ENCODE results near the gene PHOSPHO2. TPM values are rescaled to one million over a fixed set of nuclear protein-coding genes. Genes with fewer than 3 reads are reported as not detected.
"Not testable (repeated sequence)": the region's sequence is repeated elsewhere in the genome, so short reads cannot be mapped to it uniquely, and the experiment has no call there.

Gene PHOSPHO2
- total and polyA plus RNA-seq, 2 experiments from 2014 or later: 8.3 to 8.7 TPM

- TF ChIP-seq ZNF462 (CRISPR knock-in tag; IDR thresholded peaks at IDR 0.05): no peak
Observed at GRCh38 chr2:169683425-169684134, 10.7 kb upstream of the PHOSPHO2 start (continued).

- H3K9me3 Mint-ChIP-seq: peaks cover 12% of the 10 kb centered on the region
- no peak overlapping the region for H3K27ac Mint-ChIP-seq
- peaks cover 10% of the 10 kb centered on the region for H3K4me1 Mint-ChIP-seq
- no peak overlapping the region for H3K4me3 ChIP-seq
- H3F3A ChIP-seq (replicated peaks; ENCODE audit: low read depth): no peaks in the 10 kb centered on the region
- no peaks in the 10 kb centered on the region for H3K79me2 ChIP-seq (replicated peaks; ENCODE audit: insufficient read depth)
- H2AFZ ChIP-seq: no peak overlapping the region
- H3K4me2 ChIP-seq: no peak overlapping the region
- H3K27me3 Mint-ChIP-seq (ENCODE audit: insufficient read depth, low read depth, poor library complexity): no peaks in the 10 kb centered on the region
- no peak for DNase-seq (ENCODE audit: low spot score)
- no peaks in the 10 kb centered on the region for H3K9me2 ChIP-seq (ENCODE audit: insufficient read depth)
- H3K36me3 Mint-ChIP-seq (ENCODE audit: low read depth): peaks cover 17% of the 10 kb centered on the region
- no peak overlapping the region for H3K27ac ChIP-seq (ENCODE audit: low read depth)
- no peaks in the 10 kb centered on the region for H4K20me1 ChIP-seq (replicated peaks; ENCODE audit: insufficient read depth)
- no peak for TF ChIP-seq ZNF331 (CRISPR knock-in tag; IDR thresholded peaks at IDR 0.05; ENCODE audit: low read depth)
- TF ChIP-seq POLR2AphosphoS5 (IDR thresholded peaks at IDR 0.05; ENCODE audit: low read depth): no peak
- no peak for TF ChIP-seq REST (IDR thresholded peaks at IDR 0.05; ENCODE audit: unreplicated experiment)
- H3K36me3 ChIP-seq (ENCODE audit: insufficient read depth): no peaks in the 10 kb centered on the region
- no peak overlapping the region for H3K4me3 Mint-ChIP-seq
- H3K4me1 ChIP-seq (ENCODE audit: insufficient read depth): peaks cover 23% of the 10 kb centered on the region
- no peaks in the 10 kb centered on the region for H3K27me3 ChIP-seq (ENCODE audit: insufficient read depth)
- no peak for ATAC-seq
Observed at GRCh38 chr2:169684135-169684565, 10.1 kb upstream of the PHOSPHO2 start.

GRCh38 chr2:169684712-169685111 is 9.6 kb upstream of the PHOSPHO2 start:
- not testable (repeated sequence) for H4K20me1 ChIP-seq (replicated peaks; ENCODE audit: insufficient read depth); H3K4me2 ChIP-seq; H3K9me2 ChIP-seq (ENCODE audit: insufficient read depth); H3F3A ChIP-seq (replicated peaks; ENCODE audit: low read depth); H3K79me2 ChIP-seq (replicated peaks; ENCODE audit: insufficient read depth); DNase-seq (ENCODE audit: low spot score); H3K27me3 Mint-ChIP-seq (ENCODE audit: insufficient read depth, low read depth, poor library complexity); H2AFZ ChIP-seq; H3K27me3 ChIP-seq (ENCODE audit: insufficient read depth); ATAC-seq; H3K4me3 ChIP-seq; H3K27ac ChIP-seq (ENCODE audit: low read depth); H3K27ac Mint-ChIP-seq; H3K36me3 ChIP-seq (ENCODE audit: insufficient read depth); H3K4me3 Mint-ChIP-seq
- peaks cover 23% of the 10 kb centered on the region for H3K4me1 ChIP-seq (ENCODE audit: insufficient read depth)
- Mint-ChIP-seq H3K4me1 (peaks cover 10% of the 10 kb centered on the region), H3K9me3 (peaks cover 12% of the 10 kb centered on the region), H3K36me3 (ENCODE audit: low read depth) (peaks cover 17% of the 10 kb centered on the region)

- not testable (repeated sequence) for H3K27me3 ChIP-seq (ENCODE audit: insufficient read depth); H3K27ac Mint-ChIP-seq; H3K36me3 ChIP-seq (ENCODE audit: insufficient read depth); ATAC-seq; H3F3A ChIP-seq (replicated peaks; ENCODE audit: low read depth); H3K79me2 ChIP-seq (replicated peaks; ENCODE audit: insufficient read depth); H4K20me1 ChIP-seq (replicated peaks; ENCODE audit: insufficient read depth); H3K4me3 ChIP-seq; H3K9me2 ChIP-seq (ENCODE audit: insufficient read depth); H3K27ac ChIP-seq (ENCODE audit: low read depth); H3K27me3 Mint-ChIP-seq (ENCODE audit: insufficient read depth, low read depth, poor library complexity); H2AFZ ChIP-seq; H3K4me2 ChIP-seq; DNase-seq (ENCODE audit: low spot score); H3K4me3 Mint-ChIP-seq
- peaks cover 15% of the 10 kb centered on the region for H3K36me3 Mint-ChIP-seq (ENCODE audit: low read depth)
- H3K9me3 Mint-ChIP-seq: peaks cover 12% of the 10 kb centered on the region
- H3K4me1 Mint-ChIP-seq: peaks cover 10% of the 10 kb centered on the region
- H3K4me1 ChIP-seq (ENCODE audit: insufficient read depth): peaks cover 18% of the 10 kb centered on the region
Observed at GRCh38 chr2:169686825-169687224, 7.4 kb upstream of the PHOSPHO2 start.
